ENCODE results near the gene ATF6. TPM values are rescaled to one million over a fixed set of nuclear protein-coding genes. Genes with fewer than 3 reads are reported as not detected.

The ATF6 gene
- total and polyA plus RNA-seq, 9 of the 15 experiments (the other 6 are each of a cell fraction or from before 2014, with no cell fraction given), result 11.7 to 32.4 (median 20.4) TPM

DNA sequence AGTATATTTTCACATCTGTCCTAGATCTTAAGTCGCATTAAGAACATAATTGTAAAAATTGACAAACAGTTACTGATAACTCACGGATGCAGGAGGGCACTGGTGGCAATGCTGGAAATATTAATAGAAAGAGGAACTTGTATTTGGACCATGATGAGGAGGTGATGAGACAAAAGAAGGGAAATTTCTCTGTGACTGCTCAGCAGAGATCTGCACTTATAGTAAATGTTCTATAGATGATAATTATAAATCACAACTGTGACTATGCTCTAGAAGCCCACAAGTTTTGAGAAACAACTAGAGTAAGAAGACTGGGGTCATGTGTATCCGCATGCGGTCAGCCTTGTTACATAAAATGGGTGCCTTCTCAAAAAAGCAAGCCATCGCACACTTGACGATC is 25.2 kb upstream of the ATF6 start:
- H3K4me2 ChIP-seq (ENCODE audit: insufficient read depth, low read length), result no peak overlapping the region
- ChIA-PET CTCF (ENCODE audit: low intra/inter-chr PET ratio) (interaction anchor here (0.5 to 3.2 kb wide), 7 partner anchors 93 to 296 kb away, joined by 3 to 13 read pairs (median 3); no protein-coding TSS in a partner anchor), POLR2A (interaction anchor here (1.0 to 1.6 kb wide), 3 partner anchors 9 to 208 kb away, joined by 3 to 9 read pairs (median 5); partner anchors contain the start of gene DUSP12)
- H3K79me2 ChIP-seq (ENCODE audit: control insufficient read depth, insufficient read depth, low read length), result no peaks in the 10 kb centered on the region
- no peak overlapping the region for H3K4me3 ChIP-seq
- no peaks in the 10 kb centered on the region for H3K9me1 ChIP-seq (ENCODE audit: control insufficient read depth, insufficient read depth, low read length)
- H3K4me1 ChIP-seq (replicated peaks in 1 of 2; ENCODE audit: control insufficient read depth in 2 of 2, insufficient read depth in 2 of 2, low read length in 2 of 2), result peaks cover 12 to 37% of the 10 kb centered on the region in 2 experiments; a peak in 4 of 5 replicates
- ATAC-seq (no peak), FAIRE-seq (no peak), DNase-seq (ENCODE audit: extremely low read depth in 1 of 4, low spot score in 3 of 4) (no peak)
- BruUV-seq (replicated peaks), result no TSS peak
- H2AFZ ChIP-seq (ENCODE audit: low read depth, low read length), result peak overlapping the region; percentile 74
- 30% methylated on average over 5 of the region's 6 CpGs for WGBS (ENCODE audit: insufficient coverage, low coverage, missing lambda C conversion rate)
- H4K20me1 ChIP-seq (replicated peaks; ENCODE audit: control insufficient read depth, insufficient read depth, low read length), result no peaks in the 10 kb centered on the region
- TF ChIP-seq PRPF4 (IDR thresholded peaks at IDR 0.05; ENCODE audit: insufficient read depth, low read depth, low read length, poor library complexity, severe bottlenecking) (no peak), ZNF717 (CRISPR knock-in tag; IDR thresholded peaks at IDR 0.05) (no peak), ZNF184 (CRISPR knock-in tag; IDR thresholded peaks at IDR 0.05) (no peak), ZNF134 (CRISPR knock-in tag; conservative IDR thresholded peaks at IDR 0.05) (no peak), FOXK2 (conservative IDR thresholded peaks at IDR 0.05 in 1 of 2, IDR thresholded peaks at IDR 0.05 in 1 of 2; ENCODE audit: low read depth in 2 of 2) (no peak), U2AF2 (optimal IDR thresholded peaks at IDR 0.05; ENCODE audit: low read depth, low read length) (no peak), FOSL1 (tag; conservative IDR thresholded peaks at IDR 0.05) (no peak), ZBTB1 (CRISPR knock-in tag; IDR thresholded peaks at IDR 0.05; ENCODE audit: borderline replicate concordance, low read depth) (no peak)
- TF ChIP-seq, protein P1, sequence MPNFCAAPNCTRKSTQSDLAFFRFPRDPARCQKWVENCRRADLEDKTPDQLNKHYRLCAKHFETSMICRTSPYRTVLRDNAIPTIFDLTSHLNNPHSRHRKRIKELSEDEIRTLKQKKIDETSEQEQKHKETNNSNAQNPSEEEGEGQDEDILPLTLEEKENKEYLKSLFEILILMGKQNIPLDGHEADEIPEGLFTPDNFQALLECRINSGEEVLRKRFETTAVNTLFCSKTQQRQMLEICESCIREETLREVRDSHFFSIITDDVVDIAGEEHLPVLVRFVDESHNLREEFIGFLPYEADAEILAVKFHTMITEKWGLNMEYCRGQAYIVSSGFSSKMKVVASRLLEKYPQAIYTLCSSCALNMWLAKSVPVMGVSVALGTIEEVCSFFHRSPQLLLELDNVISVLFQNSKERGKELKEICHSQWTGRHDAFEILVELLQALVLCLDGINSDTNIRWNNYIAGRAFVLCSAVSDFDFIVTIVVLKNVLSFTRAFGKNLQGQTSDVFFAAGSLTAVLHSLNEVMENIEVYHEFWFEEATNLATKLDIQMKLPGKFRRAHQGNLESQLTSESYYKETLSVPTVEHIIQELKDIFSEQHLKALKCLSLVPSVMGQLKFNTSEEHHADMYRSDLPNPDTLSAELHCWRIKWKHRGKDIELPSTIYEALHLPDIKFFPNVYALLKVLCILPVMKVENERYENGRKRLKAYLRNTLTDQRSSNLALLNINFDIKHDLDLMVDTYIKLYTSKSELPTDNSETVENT (CRISPR knock-in tag; IDR thresholded peaks at IDR 0.05), result no peak
- TF ChIP-seq, protein P2, sequence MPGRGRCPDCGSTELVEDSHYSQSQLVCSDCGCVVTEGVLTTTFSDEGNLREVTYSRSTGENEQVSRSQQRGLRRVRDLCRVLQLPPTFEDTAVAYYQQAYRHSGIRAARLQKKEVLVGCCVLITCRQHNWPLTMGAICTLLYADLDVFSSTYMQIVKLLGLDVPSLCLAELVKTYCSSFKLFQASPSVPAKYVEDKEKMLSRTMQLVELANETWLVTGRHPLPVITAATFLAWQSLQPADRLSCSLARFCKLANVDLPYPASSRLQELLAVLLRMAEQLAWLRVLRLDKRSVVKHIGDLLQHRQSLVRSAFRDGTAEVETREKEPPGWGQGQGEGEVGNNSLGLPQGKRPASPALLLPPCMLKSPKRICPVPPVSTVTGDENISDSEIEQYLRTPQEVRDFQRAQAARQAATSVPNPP (IDR thresholded peaks at IDR 0.05; ENCODE audit: borderline replicate concordance, insufficient read depth, insufficient read length), result no peak
- no peak overlapping the region for H3K9ac ChIP-seq (ENCODE audit: insufficient read depth in 1 of 2, low read depth in 2 of 2, low read length in 2 of 2)
- no peaks in the 10 kb centered on the region for H3K27me3 ChIP-seq (ENCODE audit: control insufficient read depth in 2 of 2, insufficient read depth in 2 of 2, low read length in 2 of 2)
- intact Hi-C loops (cut with micrococcal nuclease), result loop anchor here (1.0 to 10.0 kb wide), 3 partner anchors 201 to 296 kb away; no protein-coding TSS in a partner anchor
- in situ Hi-C loops (cut with MboI), result loop anchor here (5.0 kb wide), 3 partner anchors 94 to 254 kb away; no protein-coding TSS in a partner anchor
- H3K36me3 ChIP-seq (ENCODE audit: control insufficient read depth, insufficient read depth, low read length), result no peaks in the 10 kb centered on the region
- H3K27ac ChIP-seq (ENCODE audit: extremely low read depth, low read depth, low read length), result no peak overlapping the region
- no peaks in the 10 kb centered on the region for H3K9me3 ChIP-seq (replicated peaks; ENCODE audit: control insufficient read depth, insufficient read depth, low read depth, low read length)
